ENCODE results near the gene HDAC4. TPM values are rescaled to one million over a fixed set of nuclear protein-coding genes. Genes with fewer than 3 reads are reported as not detected.

Gene HDAC4
- total and polyA plus RNA-seq, 2 of the 8 experiments (the other 6 are each of a cell fraction or from before 2014, with no cell fraction given): 15.4 to 31.5 TPM

DNA sequence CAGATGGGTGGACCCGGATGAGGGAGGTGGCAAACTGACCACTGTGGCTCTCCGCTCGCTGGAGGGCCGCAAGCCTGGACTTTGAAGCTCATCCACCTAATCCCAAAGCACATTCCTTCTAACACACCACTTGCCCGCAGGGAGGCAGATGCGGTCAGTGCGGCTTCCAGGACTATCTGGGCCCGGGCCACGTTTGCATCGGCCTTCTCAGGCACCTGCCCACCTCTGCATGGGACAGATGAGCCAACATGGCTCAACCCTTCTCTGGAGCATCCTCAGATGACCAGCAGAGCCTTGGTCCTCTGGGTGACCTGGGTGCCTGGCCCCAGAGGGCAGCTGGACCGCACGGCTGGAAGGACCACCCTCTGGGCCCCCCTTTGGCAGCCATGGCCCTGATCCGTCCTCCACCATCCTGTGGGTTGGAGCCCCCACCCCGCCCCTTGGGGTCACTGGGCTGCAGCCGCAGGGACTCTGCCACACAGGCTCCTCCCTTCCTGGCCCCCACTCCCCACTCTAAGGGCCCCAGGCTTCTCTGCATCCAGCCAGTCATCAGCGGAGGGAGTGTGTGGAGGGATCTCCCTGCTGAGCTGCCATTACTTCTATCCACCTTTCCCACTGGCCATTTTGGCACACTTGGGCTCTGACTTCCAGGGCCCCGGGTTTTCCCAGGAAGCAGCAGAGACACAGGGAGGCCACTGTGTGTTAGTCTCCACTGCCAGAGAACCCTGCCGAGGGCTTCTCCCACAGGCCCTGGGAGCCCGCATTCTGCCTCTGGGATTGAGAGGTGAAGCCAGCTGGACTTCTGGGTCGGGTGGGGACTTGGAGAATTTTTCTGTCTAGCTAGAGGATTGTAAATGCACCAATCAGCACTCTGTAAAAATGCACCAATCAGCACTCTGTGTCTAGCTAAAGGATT, 12.3 kb downstream of the HDAC4 start:
- no peaks in the 10 kb centered on the region; a peak in 2 of 8 replicates for H3K36me3 ChIP-seq (ENCODE audit: control insufficient read depth in 2 of 4, insufficient read depth in 4 of 4, low read length in 3 of 4)
- ChIA-PET POLR2A (ENCODE audit: partially characterized antibody) (interaction anchor here (1.1 to 3.6 kb wide), 3 partner anchors 10 to 13 kb away, joined by 4 to 9 read pairs (median 6); partner anchors contain the start of gene HDAC4), CTCF (ENCODE audit: partially characterized antibody) (interaction anchor here (0.7 to 5.4 kb wide), 5 partner anchors 8 to 153 kb away, joined by 3 to 30 read pairs (median 3); no protein-coding TSS in a partner anchor)
- peaks cover 0 to 21% (median 8%) of the 10 kb centered on the region in 4 experiments; a peak in 5 of 7 replicates for H3K4me1 ChIP-seq (replicated peaks in 1 of 4; ENCODE audit: control insufficient read depth in 3 of 4, insufficient read depth in 4 of 4, low read length in 3 of 4)
- H2BK5ac ChIP-seq (ENCODE audit: low read depth, low read length): no peak overlapping the region
- no peak overlapping the region for H2BK20ac ChIP-seq (ENCODE audit: low read length)
- FAIRE-seq (no peak), DNase-seq (ENCODE audit: low read depth in 1 of 2, low spot score in 2 of 2) (no peak)
- H3K79me2 ChIP-seq (ENCODE audit: control insufficient read depth in 1 of 2, insufficient read depth in 2 of 2, low read length in 2 of 2): peaks cover 3 to 92% of the 10 kb centered on the region in 2 experiments; a peak in 3 of 4 replicates
- no peak overlapping the region for H2BK15ac ChIP-seq (ENCODE audit: low read length)
- H3K56ac ChIP-seq (replicated peaks; ENCODE audit: insufficient read length, low read depth, low read length): no peak overlapping the region
- no peaks in the 10 kb centered on the region for H3K9me3 ChIP-seq (ENCODE audit: insufficient read depth in 2 of 2, low read depth in 1 of 2, low read length in 1 of 2)
- H4K91ac ChIP-seq (replicated peaks; ENCODE audit: insufficient read length, low read length): no peak overlapping the region
- peaks cover 26% of the 10 kb centered on the region for H3K79me1 ChIP-seq (ENCODE audit: low read depth, low read length)
- no peak overlapping the region for H4K5ac ChIP-seq (ENCODE audit: insufficient read length, low read depth, low read length)
- no peak overlapping the region for H3K4me3 ChIP-seq (ENCODE audit: extremely low read depth in 1 of 4, insufficient read depth in 2 of 4, low read depth in 3 of 4, low read length in 4 of 4)
- no peak overlapping the region for H3K14ac ChIP-seq (ENCODE audit: insufficient read length)
- no peak overlapping the region for H2AFZ ChIP-seq (ENCODE audit: low read length)
- H3K4ac ChIP-seq (replicated peaks; ENCODE audit: insufficient read length, low read depth, low read length): no peak overlapping the region
- no peak overlapping the region for H2AK5ac ChIP-seq (ENCODE audit: low read depth, low read length)
- no peak overlapping the region for H3K9ac ChIP-seq (replicated peaks in 1 of 4; ENCODE audit: extremely low read depth in 1 of 4, low read depth in 3 of 4, low read length in 3 of 4)
- H3K27ac ChIP-seq (ENCODE audit: low read depth, low read length): no peak overlapping the region
- no peaks in the 10 kb centered on the region for H3K23me2 ChIP-seq (ENCODE audit: low read depth, low read length)
- H3K27me3 ChIP-seq (replicated peaks in 1 of 4; ENCODE audit: control insufficient read depth in 3 of 4, extremely low read depth in 1 of 4, insufficient read depth in 3 of 4, low read length in 3 of 4): no peaks in the 10 kb centered on the region
- peaks cover 32 to 36% of the 10 kb centered on the region in 2 experiments for H4K20me1 ChIP-seq (replicated peaks in 1 of 2; ENCODE audit: control insufficient read depth in 1 of 2, insufficient read depth in 2 of 2, low read length in 2 of 2)
- H2BK120ac ChIP-seq (replicated peaks; ENCODE audit: low read depth, low read length): no peak overlapping the region
- WGBS, 2 experiments (ENCODE audit: extremely low coverage in 1 of 2, insufficient coverage in 1 of 2, insufficient read length in 1 of 2, insufficient replicate concordance in 2 of 2, low coverage in 1 of 2, low lambda C conversion rate in 2 of 2, missing lambda C conversion rate in 1 of 2): 94% methylated on average over 11 of the region's 20 CpGs; no CpG with 5 or more reads in 1 of the 2 experiments
- no peak overlapping the region for H2BK12ac ChIP-seq (ENCODE audit: low read depth, low read length)
- TF ChIP-seq JUND (IDR thresholded peaks at IDR 0.05; ENCODE audit: low read length): no peak
- no peak overlapping the region for H3K18ac ChIP-seq (ENCODE audit: extremely low read depth, low read length)
- no peak overlapping the region for H3K23ac ChIP-seq (ENCODE audit: insufficient read length)
- H4K8ac ChIP-seq (ENCODE audit: extremely low read depth, insufficient read depth, low read length): no peak overlapping the region
- H3K4me2 ChIP-seq (ENCODE audit: insufficient read depth in 1 of 2, low read depth in 2 of 2, low read length in 2 of 2): no peak overlapping the region

All from H1 (cell line).